HG03108 (cell line): ENCODE results near the gene NPDC1.
"Not testable (repeated sequence)": the region's sequence is repeated elsewhere in the genome, so short reads cannot be mapped to it uniquely, and the experiment has no call there.

Experiments
- ATAC-seq: cut with Tn5 transposase; IDR thresholded peaks from one replicate; pipeline ENCODE4 v1.9.1; 2021; ENCODE audit warnings: moderate library complexity; ENCODE audit not compliant: unreplicated experiment

Gene NPDC1

GRCh38 chr9:137075275-137075775, 29.3 kb upstream of the NPDC1 start:
- ATAC-seq: no peak

GRCh38 chr9:137074657-137075274, 28.8 kb upstream of the NPDC1 start:
- no peak for ATAC-seq

GRCh38 chr9:137073992-137074399, 28.0 kb upstream of the NPDC1 start:
- ATAC-seq: no peak

- no peak for ATAC-seq
These were observed 25.3 kb upstream of the NPDC1 start for GRCh38 chr9:137071282-137071681.

GRCh38 chr9:137070906-137071275, 24.9 kb upstream of the NPDC1 start:
- peak; percentile 2 for ATAC-seq

GRCh38 chr9:137070201-137070905, 24.4 kb upstream of the NPDC1 start, which contains the start of gene SAPCD2:
SAPCD2 (minus strand) TSS chr9:137070557; CDS start chr9:137070460, 97 bp downstream.
- peak; percentile 65 for ATAC-seq

- no peak for ATAC-seq
These were observed 23.6 kb upstream of the NPDC1 start for GRCh38 chr9:137069508-137070091.

GRCh38 chr9:137068539-137069507, 22.8 kb upstream of the NPDC1 start:
- no peak for ATAC-seq

- ATAC-seq: peak; percentile 33
These were observed 22.0 kb upstream of the NPDC1 start for GRCh38 chr9:137067860-137068538.

- no peak for ATAC-seq
These were observed 20.3 kb upstream of the NPDC1 start for GRCh38 chr9:137066096-137066861.

- ATAC-seq: no peak
These were observed 19.5 kb upstream of the NPDC1 start for GRCh38 chr9:137065336-137065967.

- ATAC-seq: no peak
These were observed 18.8 kb upstream of the NPDC1 start for GRCh38 chr9:137064880-137065164.

GRCh38 chr9:137064027-137064879, 18.3 kb upstream of the NPDC1 start:
- ATAC-seq: no peak

GRCh38 chr9:137063311-137064026, 17.5 kb upstream of the NPDC1 start:
- ATAC-seq: no peak

- not testable (repeated sequence) for ATAC-seq
These were observed 16.8 kb upstream of the NPDC1 start for GRCh38 chr9:137062798-137063197.

- ATAC-seq: no peak
These were observed 16.4 kb upstream of the NPDC1 start for GRCh38 chr9:137062384-137062783.

- ATAC-seq: no peak
These were observed 12.7 kb upstream of the NPDC1 start for GRCh38 chr9:137058521-137059234.
